ENCODE measurements around the gene SHC3.

GRCh38 chr9:89047667-89048066 is 131.0 kb downstream of the SHC3 start:
- no peak for TF ChIP-seq SP1 (IDR thresholded peaks at IDR 0.05)
- no peak for TF ChIP-seq FOXM1 (IDR thresholded peaks at IDR 0.05; ENCODE audit: borderline replicate concordance)
- no peak for TF ChIP-seq BHLHE40 (IDR thresholded peaks at IDR 0.05; ENCODE audit: borderline replicate concordance)
- no peak for TF ChIP-seq SUZ12 (IDR thresholded peaks at IDR 0.05)
